Inferior parietal cortex (tissue), 1 donor: Measurements from ENCODE around the gene SBSN.

Experiments used
- DNase-seq: peaks from one replicate; pipeline ENCODE4 v3.0.0-alpha.2; 2016; ENCODE audit errors: extremely low spot score

SBSN gene

GRCh38 chr19:35528218-35529038, at the start of gene SBSN:
Gene SBSN, minus strand, starts transcription at chr19:35528311. Its CDS starts 30 bp downstream, at chr19:35528281.
- no peak for DNase-seq

- DNase-seq: no peak
These were observed 43.4 kb upstream of the SBSN start for GRCh38 chr19:35571406-35571965.

GRCh38 chr19:35569281-35569781, 41.2 kb upstream of the SBSN start:
- DNase-seq: no peak

GRCh38 chr19:35566738-35567137, 38.6 kb upstream of the SBSN start:
- DNase-seq: no peak

- no peak for DNase-seq
These were observed 37.1 kb upstream of the SBSN start for GRCh38 chr19:35565016-35565856.

GRCh38 chr19:35563207-35563829, 35.2 kb upstream of the SBSN start, which contains the start of gene ATP4A:
Gene ATP4A, minus strand, starts transcription at chr19:35563658. Its CDS starts 29 bp downstream, at chr19:35563629.
- DNase-seq: no peak

- no peak for DNase-seq
These were observed 34.7 kb upstream of the SBSN start for GRCh38 chr19:35562776-35563175.

- no peak for DNase-seq
These were observed 34.2 kb upstream of the SBSN start for GRCh38 chr19:35562336-35562735.

- DNase-seq: no peak
These were observed 33.3 kb upstream of the SBSN start for GRCh38 chr19:35561436-35561835.

- DNase-seq: no peak
These were observed 32.6 kb upstream of the SBSN start for GRCh38 chr19:35560677-35561076.

- DNase-seq: no peak
These were observed 32.2 kb upstream of the SBSN start for GRCh38 chr19:35560271-35560670.

- no peak for DNase-seq
These were observed 31.7 kb upstream of the SBSN start for GRCh38 chr19:35559781-35560180.

- DNase-seq: no peak
These were observed 31.2 kb upstream of the SBSN start for GRCh38 chr19:35559281-35559659.

GRCh38 chr19:35558400-35559280, 30.5 kb upstream of the SBSN start:
- DNase-seq: no peak

GRCh38 chr19:35557539-35558399, 29.7 kb upstream of the SBSN start:
- DNase-seq: no peak

GRCh38 chr19:35556846-35557538, 28.9 kb upstream of the SBSN start:
- DNase-seq: no peak

GRCh38 chr19:35556025-35556590, 28.0 kb upstream of the SBSN start:
- DNase-seq: no peak

GRCh38 chr19:35555301-35556005, 27.3 kb upstream of the SBSN start:
- DNase-seq: no peak
